Muscle of leg (tissue), 11 donors: ENCODE measurements around the gene CAPN1. TPM values are rescaled to one million over a fixed set of nuclear protein-coding genes. Genes with fewer than 3 reads are reported as not detected.
"Not testable (repeated sequence)": the region's sequence is repeated elsewhere in the genome, so short reads cannot be mapped to it uniquely, and the experiment has no call there.

Source experiments
- DNase-seq: peaks from one replicate; pipeline ENCODE4 v3.0.0; 2013
- H3K27ac ChIP-seq: one replicate; pipeline ENCODE4 v1.5.1; 2013; ENCODE audit warnings: mild to moderate bottlenecking, low read length, control low read depth
- H3K27me3 ChIP-seq: one replicate; pipeline ENCODE4 v1.6.1; 2013; ENCODE audit warnings: low read length; ENCODE audit not compliant: control insufficient read depth, insufficient read depth
- H3K36me3 ChIP-seq: one replicate; pipeline ENCODE4 v1.6.1; 2013; ENCODE audit warnings: low read length; ENCODE audit not compliant: control insufficient read depth, insufficient read depth
- H3K4me1 ChIP-seq: one replicate; pipeline ENCODE4 v1.6.1; 2013; ENCODE audit warnings: low read length; ENCODE audit not compliant: control insufficient read depth, insufficient read depth
- H3K4me3 ChIP-seq: one replicate; pipeline ENCODE4 v1.5.1; 2013; ENCODE audit warnings: low read length, control low read depth
- H3K9me3 ChIP-seq: replicated peaks from 2 replicates; pipeline ENCODE4 v1.6.1; 2013; ENCODE audit warnings: low read depth, low read length; ENCODE audit not compliant: control insufficient read depth
- WGBS: methylation state at CpG from one replicate; pipeline ENCODE4 v1.1.5; 2013; ENCODE audit warnings: missing lambda C conversion rate; ENCODE audit not compliant: insufficient coverage; 5-methylcytosine and 5-hydroxymethylcytosine counted together
- polyA plus RNA-seq, 8 donors: library from polyadenylated mRNA; unstranded; fragments of 120-200 nt; gene quantifications; one replicate each; pipeline versions ENCODE4 v1.2.1 to v1.2.3, GENCODE V29; 2013; ENCODE audit warnings: inconsistent platforms in 1 of 8, low replicate concordance in 1 of 8; ENCODE audit not compliant: insufficient read length in 8 of 8, insufficient read depth in 1 of 8
- total RNA-seq: library from RNA; stranded (reverse); fragments of 120-200 nt; gene quantifications from one replicate; pipeline ENCODE4 v1.2.4, GENCODE V29; 2013

Gene CAPN1
- total and polyA plus RNA-seq, 9 donors, result 46.7 to 90.2 (median 78.8) TPM

DNA sequence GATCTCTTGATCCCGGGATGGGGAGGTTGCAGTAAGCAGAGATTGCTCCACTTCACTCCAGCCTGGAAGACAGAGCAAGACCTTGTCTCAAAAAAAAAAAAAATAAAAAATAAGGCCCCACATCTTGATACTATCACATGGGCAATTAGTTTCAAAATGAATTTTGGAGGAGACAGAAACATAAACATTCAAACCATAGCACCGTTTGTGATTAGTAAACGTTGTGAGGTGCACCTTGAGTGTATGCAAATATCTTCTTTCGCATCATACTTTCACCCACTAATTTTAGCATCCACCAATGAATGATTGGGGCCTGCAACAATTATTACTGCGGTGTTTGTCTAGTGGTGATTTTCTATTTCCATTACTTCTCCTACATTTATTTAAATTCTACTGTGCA, 22.7 kb upstream of the CAPN1 start:
- peaks cover 2% of the 10 kb centered on the region for H3K27me3 ChIP-seq
- H3K4me3 ChIP-seq, result no peak overlapping the region
- no peak for DNase-seq
- no peaks in the 10 kb centered on the region for H3K4me1 ChIP-seq
- H3K9me3 ChIP-seq, result no peaks in the 10 kb centered on the region
- no peak overlapping the region for H3K27ac ChIP-seq
- no CpG with 5 or more reads among the region's 5 CpGs for WGBS
- H3K36me3 ChIP-seq, result no peaks in the 10 kb centered on the region

DNA sequence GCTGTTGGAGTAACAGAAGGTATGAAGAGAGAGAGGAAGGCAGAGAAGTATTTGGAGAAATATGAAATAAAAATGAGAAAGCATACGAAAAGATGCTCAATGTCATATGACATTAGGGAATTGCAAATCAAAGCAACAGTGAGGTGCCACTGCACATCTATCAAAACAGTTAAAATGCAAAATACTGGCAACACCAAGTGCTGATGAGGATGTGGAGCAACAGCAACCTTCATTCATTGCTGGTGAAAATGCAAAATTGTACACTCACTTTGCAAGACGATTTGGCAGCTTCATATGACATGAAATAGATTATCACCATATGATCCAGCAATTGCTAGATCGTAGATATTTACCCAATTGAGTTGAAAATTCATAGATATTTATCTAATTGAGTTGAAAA, 21.1 kb upstream of the CAPN1 start:
- H3K4me1 ChIP-seq, result no peaks in the 10 kb centered on the region
- no peaks in the 10 kb centered on the region for H3K9me3 ChIP-seq
- no peak for DNase-seq
- peaks cover 2% of the 10 kb centered on the region for H3K27me3 ChIP-seq
- no CpG with 5 or more reads among the region's 3 CpGs for WGBS
- H3K4me3 ChIP-seq, result no peak overlapping the region
- no peak overlapping the region for H3K27ac ChIP-seq
- no peaks in the 10 kb centered on the region for H3K36me3 ChIP-seq

- Histone ChIP-seq H3K4me1 (no peaks in the 10 kb centered on the region), H3K27me3 (peaks cover 5% of the 10 kb centered on the region), H3K36me3 (no peaks in the 10 kb centered on the region), H3K27ac (no peak overlapping the region), H3K9me3 (no peaks in the 10 kb centered on the region), H3K4me3 (no peak overlapping the region)
- no CpG with 5 or more reads among the region's 2 CpGs for WGBS
- no peak for DNase-seq
Observed at GRCh38 chr11:65163684-65164083, 18.0 kb upstream of the CAPN1 start.

DNA sequence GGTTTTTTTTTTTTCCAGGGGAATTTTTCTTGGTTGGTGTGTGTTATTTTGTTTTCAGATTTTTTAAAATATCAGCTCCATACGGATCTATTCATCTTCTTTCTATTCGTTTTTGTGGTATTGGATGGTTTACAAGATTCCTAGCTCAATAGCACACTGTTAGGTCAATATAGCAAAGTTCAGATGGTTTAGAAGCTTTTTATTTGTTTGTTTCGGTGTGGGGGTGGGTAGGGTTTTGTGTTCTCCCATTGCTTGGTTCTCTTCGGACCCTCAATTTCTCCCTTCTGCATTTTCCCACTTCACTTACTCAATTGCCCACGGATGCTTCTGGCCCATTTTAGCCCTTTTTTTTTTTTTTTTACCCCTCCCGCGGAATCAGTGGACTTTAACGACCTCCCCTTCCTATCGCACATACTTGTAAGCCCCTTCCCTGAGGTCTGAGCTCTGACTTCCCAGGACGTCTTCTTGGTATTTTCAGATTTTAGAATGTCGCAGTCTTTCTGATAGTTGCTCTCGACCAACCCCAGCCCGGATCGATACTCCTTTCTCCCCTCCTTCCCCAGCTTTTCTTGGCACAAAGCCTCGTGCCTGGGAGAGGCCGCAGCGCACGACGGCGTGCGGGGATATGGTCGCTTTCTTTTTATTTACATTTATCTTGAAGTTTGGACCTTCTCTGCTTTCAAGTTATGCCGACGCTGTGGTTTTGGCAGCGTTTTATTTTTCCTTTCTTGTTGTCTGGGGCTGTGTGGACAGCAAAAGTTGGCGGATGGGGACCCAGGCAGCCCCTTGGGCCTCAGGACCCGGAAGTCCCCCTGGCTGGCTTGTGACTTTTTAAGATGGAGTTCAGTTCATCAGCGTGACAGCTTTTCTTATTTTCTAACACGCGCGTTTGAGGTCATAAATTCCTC, 16.1 kb upstream of the CAPN1 start:
- peaks cover 3% of the 10 kb centered on the region for H3K27me3 ChIP-seq
- no peaks in the 10 kb centered on the region for H3K9me3 ChIP-seq
- no peak overlapping the region for H3K27ac ChIP-seq
- H3K4me3 ChIP-seq, result no peak overlapping the region
- peak; percentile 52 for DNase-seq
- H3K4me1 ChIP-seq, result no peaks in the 10 kb centered on the region
- 28% methylated on average over 8 of the region's 31 CpGs for WGBS
- H3K36me3 ChIP-seq, result no peaks in the 10 kb centered on the region

- Histone ChIP-seq H3K4me1 (no peaks in the 10 kb centered on the region), H3K27me3 (peaks cover 3% of the 10 kb centered on the region), H3K9me3 (no peaks in the 10 kb centered on the region), H3K27ac (no peak overlapping the region), H3K4me3 (no peak overlapping the region), H3K36me3 (no peaks in the 10 kb centered on the region)
- WGBS, result no CpG with 5 or more reads among the region's 3 CpGs
- DNase-seq, result no peak
Observed at GRCh38 chr11:65166893-65167292, 14.8 kb upstream of the CAPN1 start.

DNA sequence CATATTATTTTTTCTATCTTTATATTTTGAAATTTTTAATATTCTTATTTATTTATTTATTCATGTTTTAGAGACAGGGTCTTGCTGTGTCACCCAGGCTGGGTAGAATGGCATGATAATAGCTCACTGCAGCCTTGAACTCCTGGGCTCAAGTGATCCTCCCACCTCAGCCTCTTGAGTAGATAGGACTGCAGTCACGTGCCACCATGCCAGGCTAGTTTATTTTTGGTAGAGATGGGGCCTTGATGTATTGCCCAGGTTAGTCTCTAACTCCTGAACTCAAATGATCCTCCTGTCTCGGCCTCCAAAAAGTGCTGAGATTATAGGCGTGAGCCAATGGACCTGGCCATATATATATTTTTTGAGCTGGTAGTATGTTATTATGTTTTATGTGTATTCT, 14.1 kb upstream of the CAPN1 start:
- H3K36me3 ChIP-seq, result no peaks in the 10 kb centered on the region
- H3K4me3 ChIP-seq, result no peak overlapping the region
- H3K27me3 ChIP-seq, result peaks cover 3% of the 10 kb centered on the region
- DNase-seq, result no peak
- no peaks in the 10 kb centered on the region for H3K9me3 ChIP-seq
- WGBS, result no CpG with 5 or more reads among the region's 3 CpGs
- H3K27ac ChIP-seq, result no peak overlapping the region
- no peaks in the 10 kb centered on the region for H3K4me1 ChIP-seq

DNA sequence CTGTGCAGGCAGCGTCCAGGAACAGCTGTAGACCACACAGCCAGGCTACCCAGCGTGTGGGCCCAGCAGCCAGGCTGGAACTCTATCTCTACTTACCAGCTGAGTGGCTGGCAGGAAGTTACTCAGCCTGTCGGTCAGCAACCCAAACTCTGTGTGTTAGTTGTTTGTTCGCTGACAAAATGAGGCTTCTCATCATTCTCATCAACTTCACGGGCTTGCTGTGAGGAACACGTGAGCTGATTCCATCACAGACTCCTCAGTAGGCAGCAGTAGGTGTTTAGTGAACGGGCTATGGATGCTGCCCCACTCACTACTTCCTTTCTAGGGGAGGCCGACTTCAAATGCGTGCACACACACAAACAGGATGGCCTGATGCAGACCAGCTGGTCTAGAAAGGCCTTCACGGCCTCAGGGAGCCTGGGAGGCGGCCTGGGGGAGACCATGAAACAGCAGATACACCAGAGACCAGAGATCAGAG, 12.5 kb upstream of the CAPN1 start:
- Histone ChIP-seq H3K27me3 (peaks cover 3% of the 10 kb centered on the region), H3K27ac (no peak overlapping the region), H3K9me3 (no peaks in the 10 kb centered on the region), H3K4me1 (no peaks in the 10 kb centered on the region), H3K4me3 (no peak overlapping the region), H3K36me3 (no peaks in the 10 kb centered on the region)
- WGBS, result 46% methylated on average over 2 of the region's 11 CpGs
- no peak for DNase-seq

DNA sequence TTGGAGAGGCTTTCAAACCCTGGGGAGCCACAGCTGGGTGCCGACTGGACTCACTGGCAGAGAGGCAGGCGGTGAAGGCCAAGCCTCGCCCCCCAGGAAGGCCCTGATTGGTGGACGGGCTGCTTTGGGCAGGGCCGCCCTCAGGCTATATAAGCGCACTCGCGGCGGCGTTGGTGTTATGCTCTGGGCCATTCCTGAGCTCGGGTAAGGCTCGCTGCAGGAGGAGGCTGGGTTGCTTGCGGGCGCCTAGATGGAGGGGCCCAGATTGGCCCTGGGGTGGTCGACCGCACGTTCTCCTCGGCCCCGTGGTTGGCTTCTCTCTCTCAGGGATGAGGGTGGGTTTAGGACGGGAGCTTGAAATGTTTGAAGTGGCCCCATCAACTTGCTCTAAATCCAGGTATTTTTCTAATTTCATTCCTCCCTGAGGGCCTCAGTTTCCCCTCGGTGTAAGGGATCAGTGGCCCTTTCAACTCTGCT, 11.6 kb upstream of the CAPN1 start, which contains the start of gene SPDYC:
SPDYC (plus strand) TSS at position 176 of the 477 bp plus-strand sequence. CDS start 1,125 bp downstream, outside the sequence.
- WGBS, result 86% methylated on average over 13 of the region's 21 CpGs
- Histone ChIP-seq H3K27ac (no peak within 1 kb of the TSS), H3K9me3 (no peaks in the 10 kb centered on the region)

DNA sequence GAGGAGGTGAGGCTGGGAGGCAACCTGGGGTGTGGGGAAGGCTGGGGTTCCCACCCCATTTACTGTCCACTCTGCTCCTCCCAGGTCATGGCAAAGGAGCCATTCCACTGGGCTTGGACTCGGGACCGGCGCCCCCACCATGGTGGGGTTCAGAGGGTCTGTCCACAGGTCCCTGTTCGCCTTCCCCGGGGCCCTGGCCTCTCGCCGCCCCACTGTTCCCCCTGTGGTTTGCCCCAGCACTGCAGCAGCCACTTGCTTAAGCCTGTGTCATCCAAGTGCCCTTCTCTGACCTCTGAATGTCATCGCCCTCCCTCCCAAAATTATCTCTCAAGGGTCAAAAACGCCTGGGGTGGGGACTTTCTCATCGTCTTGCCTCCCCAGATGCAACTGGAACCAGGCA, 9.1 kb upstream of the CAPN1 start:
- Histone ChIP-seq H3K27ac (no peak overlapping the region), H3K4me1 (no peaks in the 10 kb centered on the region), H3K27me3 (no peaks in the 10 kb centered on the region), H3K36me3 (no peaks in the 10 kb centered on the region), H3K4me3 (no peak overlapping the region), H3K9me3 (no peaks in the 10 kb centered on the region)
- no peak for DNase-seq
- 91% methylated on average over 7 of the region's 10 CpGs for WGBS

More for the DNA sequence above, 11.6 kb upstream of the CAPN1 start, which contains the start of gene SPDYC:
- no peaks in the 10 kb centered on the region for H3K4me1 ChIP-seq
- H3K27me3 ChIP-seq, result peaks cover 3% of the 10 kb centered on the region
- no peak within 1 kb of the TSS for H3K4me3 ChIP-seq
- DNase-seq, result no peak
- H3K36me3 ChIP-seq, result no peaks in the 10 kb centered on the region

GRCh38 chr11:65174571-65175010, 7.1 kb upstream of the CAPN1 start:
- not testable (repeated sequence) for H3K27ac ChIP-seq, H3K4me3 ChIP-seq, H3K27me3 ChIP-seq, DNase-seq, H3K36me3 ChIP-seq, H3K9me3 ChIP-seq, H3K4me1 ChIP-seq
- WGBS, result no CpG with 5 or more reads among the region's 2 CpGs
